Endothelial cell of umbilical vein (primary cell): ENCODE results near the gene LMTK2.

Experiments used
- EZH2 ChIP-seq: IDR thresholded peaks from 2 replicates; pipeline ENCODE4 v1.6.1; 2012; ENCODE audit warnings: borderline replicate concordance, low read depth, mild to moderate bottlenecking, moderate library complexity, low read length, inconsistent platforms; ENCODE audit not compliant: severe bottlenecking
- TF ChIP-seq, protein P1 (sequence below), 2 donors: IDR thresholded peaks; 1 replicate in 1 of 2; 2 replicates in 1 of 2; pipeline ENCODE4 v1.5.1; 2011; ENCODE audit warnings: low read length in 2 of 2, mild to moderate bottlenecking in 2 of 2, moderate library complexity in 2 of 2, control low read depth in 1 of 2, inconsistent platforms in 1 of 2, low read depth in 1 of 2; ENCODE audit not compliant: insufficient read depth in 1 of 2; ENCODE audit errors: extremely low read depth in 1 of 2

DNA sequence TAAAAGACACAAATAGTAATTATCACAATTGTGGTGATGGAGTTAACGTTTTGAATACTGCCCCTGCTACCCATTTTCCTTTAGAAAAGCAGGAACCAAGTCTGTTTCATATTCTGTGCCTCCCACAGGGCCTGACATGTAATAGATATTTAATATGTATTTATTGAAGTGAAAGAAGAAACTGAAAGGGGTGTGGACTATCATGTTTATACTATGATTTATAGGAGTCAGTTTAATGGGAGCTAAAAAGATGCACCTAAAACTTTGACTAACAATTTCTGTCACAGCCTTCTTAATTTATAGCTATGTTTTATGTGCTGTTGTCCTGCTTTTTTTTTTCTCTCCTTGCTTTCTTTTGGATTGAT lies 80.5 kb downstream of the LMTK2 start:
- TF ChIP-seq EZH2, result no peak
- TF ChIP-seq, protein P1, sequence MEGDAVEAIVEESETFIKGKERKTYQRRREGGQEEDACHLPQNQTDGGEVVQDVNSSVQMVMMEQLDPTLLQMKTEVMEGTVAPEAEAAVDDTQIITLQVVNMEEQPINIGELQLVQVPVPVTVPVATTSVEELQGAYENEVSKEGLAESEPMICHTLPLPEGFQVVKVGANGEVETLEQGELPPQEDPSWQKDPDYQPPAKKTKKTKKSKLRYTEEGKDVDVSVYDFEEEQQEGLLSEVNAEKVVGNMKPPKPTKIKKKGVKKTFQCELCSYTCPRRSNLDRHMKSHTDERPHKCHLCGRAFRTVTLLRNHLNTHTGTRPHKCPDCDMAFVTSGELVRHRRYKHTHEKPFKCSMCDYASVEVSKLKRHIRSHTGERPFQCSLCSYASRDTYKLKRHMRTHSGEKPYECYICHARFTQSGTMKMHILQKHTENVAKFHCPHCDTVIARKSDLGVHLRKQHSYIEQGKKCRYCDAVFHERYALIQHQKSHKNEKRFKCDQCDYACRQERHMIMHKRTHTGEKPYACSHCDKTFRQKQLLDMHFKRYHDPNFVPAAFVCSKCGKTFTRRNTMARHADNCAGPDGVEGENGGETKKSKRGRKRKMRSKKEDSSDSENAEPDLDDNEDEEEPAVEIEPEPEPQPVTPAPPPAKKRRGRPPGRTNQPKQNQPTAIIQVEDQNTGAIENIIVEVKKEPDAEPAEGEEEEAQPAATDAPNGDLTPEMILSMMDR (IDR thresholded peaks at IDR 0.05; ENCODE audit: extremely low read depth in 1 of 2, insufficient read depth in 1 of 2, low read depth in 1 of 2, low read length in 2 of 2), result no peak
